CD4-positive, alpha-beta T cell treated with Interleukin-10 for 1 hour (primary cell): ENCODE results near the gene CSTB.
A peak's percentile ranks its signal among the peaks of the same experiment; 100 is the strongest.

Source experiments
- DNase-seq: peaks from one replicate; pipeline ENCODE4 v3.0.0-alpha.2; 2020

CSTB gene

DNA sequence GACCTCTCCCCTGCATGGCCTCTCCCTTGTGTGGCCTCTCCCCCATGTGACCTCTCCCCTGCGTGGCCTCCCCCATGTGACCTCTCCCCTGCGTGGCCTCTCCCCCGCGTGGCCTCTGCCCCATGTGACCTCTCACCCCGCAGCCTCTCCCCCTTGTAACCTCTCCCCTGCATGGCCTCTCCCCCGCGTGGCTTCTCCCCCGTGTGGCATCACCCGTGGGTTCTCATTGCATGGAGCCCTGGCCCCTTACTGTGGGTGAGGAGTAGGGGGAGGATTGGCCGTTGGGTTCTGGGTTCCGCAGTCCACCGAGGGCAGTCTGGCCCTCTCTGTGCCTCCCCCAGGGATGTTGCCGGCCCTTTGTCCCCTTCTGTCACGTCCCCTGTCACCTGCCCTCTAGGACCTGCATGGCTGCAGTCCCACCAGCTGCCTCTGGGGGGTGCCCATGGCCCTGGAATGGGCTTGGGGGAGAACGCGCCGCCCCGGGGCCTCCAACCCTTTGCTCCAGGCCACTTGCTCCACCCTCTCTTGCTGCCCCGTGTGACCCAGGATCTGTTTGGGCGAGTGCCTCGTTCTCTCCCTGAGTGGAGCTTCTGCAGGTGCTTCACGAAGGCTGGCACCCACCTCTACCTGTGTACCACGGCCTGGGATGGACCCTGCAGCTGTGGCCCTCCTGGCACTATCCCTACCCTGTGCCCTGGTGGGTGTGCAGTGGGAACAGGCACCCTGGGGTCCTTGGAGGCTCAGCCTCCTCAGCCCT lies 34.6 kb upstream of the CSTB start:
- peak; percentile 86 for DNase-seq

DNA sequence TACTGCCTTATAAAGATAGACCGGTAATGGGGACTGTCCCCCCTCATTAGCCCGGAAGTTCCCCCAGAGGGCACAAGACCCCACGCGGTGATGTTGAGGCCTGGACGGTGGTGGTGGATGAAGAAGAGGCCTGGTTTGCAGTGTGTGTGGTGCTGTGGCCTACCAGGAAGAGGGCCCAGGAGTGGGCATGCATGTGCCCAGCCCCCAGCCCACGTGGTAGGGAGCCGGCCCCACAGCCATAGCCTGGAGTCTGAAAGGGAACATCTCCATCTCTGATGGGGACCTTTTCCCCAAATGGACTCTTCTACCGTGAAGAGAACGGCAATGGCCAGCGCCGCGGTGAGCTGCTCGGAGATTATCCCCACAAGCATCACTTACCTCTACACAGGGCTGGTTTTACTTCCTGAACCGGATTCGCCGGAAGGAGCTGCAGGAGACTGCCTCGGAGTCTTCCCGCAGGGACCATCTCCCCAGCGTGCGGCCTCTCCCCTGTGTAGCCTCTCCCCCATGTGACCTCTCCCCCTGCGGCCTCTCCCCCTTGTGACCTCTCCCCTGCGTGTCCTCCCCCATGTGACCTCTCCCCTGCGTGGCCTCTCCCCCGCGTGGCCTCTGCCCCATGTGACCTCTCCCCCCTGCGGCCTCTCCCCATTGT lies 33.9 kb upstream of the CSTB start:
- DNase-seq, result no peak

DNA sequence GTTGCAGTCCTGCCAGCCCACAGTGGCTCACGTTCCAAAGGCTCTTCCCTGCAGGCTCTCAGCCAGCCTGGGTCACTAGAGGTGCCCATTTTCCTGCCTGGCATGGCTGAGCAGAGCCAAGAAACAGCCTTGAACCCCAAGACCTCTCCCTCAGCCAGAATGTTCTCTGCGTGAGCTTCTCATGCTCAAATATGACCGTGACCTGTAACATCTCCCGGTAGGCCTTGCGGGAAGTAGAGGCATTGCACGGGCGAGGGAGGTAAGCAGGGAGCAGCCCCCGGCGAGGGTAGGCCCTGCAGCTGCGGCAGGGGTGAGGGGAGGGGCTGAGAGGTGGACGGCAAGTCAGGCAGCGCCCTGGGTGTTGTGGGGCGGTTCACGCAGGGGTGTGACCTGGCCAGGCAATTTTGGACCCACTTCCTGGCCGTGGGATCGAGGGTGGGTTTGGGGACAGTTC lies 33.3 kb upstream of the CSTB start:
- no peak for DNase-seq

DNA sequence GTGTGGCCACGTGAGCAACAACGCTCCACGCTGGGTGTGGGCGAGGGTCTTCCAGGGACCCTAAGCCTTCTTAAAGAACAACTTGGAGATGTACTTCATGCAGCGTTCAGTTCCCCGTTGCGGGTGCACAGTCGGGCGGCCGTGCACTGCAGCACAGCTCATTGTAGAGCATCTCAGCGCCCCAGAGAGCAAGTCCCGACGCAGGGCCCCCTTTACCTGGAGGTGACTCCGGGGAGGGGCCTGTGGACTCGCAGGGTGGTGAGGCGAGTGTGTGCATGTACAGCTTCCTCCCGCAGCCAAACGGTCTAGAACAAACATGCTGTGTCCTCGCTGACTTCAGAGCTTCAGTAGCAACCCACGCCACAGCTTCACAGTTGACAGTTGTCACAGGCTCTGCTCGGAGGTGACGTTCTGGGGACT lies 32.7 kb upstream of the CSTB start:
- no peak for DNase-seq

DNA sequence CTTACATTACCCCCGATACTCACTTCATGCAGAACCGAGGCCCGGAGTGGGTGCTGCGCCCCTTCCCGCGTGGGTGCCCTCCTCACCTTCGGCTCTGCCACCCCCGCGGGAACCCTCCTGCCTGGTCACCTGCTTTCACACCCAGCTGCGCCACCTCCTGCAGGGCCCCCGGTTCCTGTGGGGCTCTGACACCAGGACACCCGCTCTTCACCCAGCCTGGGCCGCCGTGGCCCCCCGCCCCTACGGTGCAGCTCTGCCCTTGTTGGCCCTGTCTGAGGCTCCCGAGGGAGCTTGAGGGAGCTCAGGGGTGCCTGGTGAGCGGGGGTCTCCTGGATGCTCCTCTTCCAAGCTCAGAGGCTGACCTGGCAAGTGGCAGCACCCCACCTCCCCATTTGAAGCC lies 32.3 kb upstream of the CSTB start:
- no peak for DNase-seq

DNA sequence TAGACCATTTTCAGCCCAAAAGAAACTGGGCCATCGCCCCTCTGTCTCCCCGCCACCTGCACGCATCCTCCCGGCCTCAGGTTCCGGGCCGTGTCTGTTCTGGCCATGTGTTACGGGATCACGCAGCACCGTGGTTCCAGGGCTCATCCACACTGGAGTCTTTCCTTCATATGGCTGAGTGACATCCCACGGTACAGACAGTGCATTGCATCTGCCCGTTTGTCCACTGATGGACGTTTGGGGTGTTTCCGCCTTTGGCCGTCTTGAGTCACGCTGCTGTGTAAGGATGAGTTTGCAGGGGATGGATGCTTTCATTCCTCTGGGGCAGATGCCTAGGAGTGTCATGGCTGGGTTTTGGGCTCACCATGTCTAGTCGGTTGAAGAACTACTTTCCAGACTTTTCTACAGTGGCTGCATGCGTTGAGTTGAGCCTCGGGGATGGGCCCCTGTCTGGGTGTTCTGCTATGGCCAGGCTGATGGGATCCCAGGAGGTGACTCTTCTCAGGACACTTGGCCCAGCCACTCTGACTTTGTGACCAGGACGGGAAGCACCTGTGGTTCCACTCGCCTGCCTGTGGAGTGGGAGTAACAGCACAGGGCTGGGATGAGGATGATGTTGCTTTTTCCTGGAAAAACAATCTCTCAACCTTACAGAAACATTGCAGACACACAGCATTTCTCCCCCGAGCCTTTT lies 30.1 kb upstream of the CSTB start:
- DNase-seq, result no peak

DNA sequence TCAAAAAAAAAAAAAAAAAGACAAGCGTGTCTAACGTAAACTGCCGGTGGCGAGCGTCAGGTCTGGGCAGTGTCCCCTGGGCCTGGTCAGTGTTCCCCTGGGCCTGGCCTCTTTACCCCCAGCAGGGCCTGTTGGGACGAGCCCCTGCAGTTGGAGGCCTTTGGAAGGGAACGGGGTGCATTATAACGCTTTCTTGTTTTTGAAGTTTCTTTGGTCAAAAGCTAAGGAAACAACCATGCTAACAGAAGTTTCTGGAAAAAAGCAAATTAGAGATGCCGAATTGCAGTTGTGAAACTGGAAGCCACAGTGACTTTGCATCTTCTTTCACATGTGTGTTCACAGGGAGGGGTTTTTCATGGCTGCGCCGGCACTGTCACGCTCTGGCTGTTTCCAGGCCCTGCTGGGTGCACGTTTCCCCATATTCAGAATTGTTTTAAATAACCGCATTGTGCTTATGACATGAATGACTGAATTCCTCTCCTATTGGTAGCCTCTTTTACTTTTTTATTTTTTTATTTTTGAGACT lies 29.2 kb upstream of the CSTB start:
- DNase-seq, result peak; percentile 22

DNA sequence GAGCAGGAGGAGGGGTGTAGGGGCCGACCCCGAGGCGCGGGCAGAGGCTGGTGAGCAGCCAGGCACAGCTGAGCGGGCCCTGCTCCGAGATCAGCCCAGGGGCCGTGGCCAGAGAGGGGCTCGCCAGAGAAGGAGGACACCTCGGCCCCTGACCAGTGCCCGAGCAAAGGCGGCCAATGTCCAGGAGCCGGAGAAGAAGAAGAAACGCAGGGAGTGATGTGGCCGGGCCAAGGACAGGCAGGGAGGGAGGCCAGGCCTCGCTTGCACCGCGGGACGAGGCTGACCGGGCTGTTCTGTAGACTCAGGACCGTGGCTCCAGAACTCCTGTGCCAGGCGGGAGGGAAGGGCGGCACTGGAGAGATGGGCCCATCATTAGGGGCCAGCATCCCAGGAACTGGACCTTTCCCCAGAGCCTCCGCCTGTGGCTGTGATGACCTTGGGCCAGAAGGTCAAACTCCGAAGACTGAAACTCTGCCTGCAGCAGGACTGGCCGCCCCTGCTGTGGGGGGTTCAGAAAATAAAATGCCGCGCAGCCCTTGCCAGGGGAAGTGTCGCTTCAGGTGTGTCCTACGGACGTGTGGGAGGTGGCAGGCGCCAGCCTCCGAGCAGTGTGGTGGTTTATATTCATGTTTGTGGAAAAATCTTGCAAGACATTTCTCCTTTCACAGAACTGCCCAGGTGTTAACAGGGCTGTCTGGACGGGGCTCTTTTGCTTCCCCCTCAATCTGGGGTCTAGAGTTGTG lies 27.6 kb upstream of the CSTB start:
- no peak for DNase-seq

DNA sequence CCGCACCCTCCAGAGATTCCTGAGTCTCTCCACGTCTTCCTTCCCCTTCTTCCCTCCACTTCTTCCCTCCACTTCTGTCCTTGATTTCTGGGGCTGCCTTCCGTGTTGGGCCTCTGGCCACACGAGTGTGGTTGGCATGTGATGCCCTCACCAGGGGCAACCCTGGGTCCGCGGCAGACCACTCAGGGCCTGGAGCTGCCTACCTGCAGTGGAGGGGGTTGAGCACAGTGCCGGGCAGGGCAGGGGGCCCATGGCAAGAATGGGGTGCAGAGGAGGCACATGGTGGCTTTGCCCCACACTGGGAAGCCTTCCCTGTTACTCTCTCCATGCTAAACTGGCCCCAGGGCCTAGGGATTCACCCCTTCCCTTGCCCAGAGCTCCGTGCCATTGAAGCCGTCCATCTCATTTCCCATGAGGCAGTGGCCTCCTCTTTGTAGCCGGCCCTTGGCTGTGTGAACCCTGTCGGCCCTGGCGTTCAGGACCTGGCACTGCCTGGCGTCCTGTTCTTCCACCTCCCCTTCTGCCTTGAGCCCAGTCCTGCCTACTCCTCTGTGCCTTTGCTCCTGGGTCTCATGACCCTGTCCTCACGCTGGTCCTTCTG lies 26.7 kb upstream of the CSTB start:
- DNase-seq, result no peak

DNA sequence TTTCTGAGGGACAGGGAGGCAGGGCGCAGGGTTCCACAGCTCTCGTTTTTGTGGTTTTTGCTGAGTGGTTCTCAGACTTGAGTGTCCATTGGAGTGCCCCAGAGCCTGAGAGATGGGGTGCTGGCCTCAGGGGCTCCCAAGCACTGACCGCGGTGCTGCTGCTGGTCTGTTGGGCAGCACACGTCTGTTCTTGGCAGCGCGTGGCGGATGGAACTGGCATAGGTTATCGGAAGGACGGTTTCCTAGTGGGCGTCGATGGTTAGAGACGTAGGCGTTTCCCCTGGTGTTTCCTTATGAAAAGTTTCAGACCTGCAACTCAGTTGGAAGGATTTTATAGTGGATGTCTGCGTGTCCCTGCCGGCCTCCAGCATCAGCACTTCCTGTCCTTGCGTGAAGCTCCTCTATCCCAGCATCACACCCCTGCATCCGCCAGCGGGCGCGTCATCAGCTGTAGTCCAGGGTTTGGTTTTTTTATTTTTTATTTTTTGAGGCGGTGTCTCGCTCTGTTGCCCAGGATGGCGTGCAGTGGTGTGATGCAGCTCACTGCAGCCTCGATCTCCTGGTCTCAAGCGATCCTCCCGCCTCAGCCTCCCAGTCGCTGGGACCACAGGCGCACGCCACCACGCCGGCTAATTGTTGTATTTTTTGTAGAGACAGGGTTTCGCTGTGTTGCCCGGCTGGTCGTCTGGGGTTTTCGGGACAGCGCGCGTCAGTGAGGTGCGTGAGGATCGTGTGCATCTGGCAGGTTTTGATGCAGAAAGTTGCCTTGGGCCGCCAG lies 25.1 kb upstream of the CSTB start:
- no peak for DNase-seq

DNA sequence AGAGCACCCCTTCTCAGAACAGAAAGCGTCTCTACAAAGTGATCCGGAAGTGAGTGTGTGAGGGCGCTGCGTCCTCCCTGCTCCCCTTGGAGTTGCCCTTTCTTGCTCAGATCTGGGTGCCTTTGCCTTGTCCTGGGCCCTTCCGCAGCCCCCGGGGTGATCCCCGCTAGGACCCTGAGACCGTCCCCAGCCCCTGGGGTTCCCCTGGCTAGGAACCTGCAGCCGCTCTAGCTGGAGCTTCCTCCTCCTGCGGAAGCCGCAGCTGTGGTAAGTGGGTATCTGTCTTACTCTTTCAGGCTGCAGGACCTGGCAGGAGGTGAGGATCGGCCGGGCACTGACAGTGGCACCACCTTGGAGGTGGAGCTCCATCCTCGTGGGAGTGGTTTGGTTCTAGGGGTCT lies 24.5 kb upstream of the CSTB start:
- DNase-seq, result no peak

DNA sequence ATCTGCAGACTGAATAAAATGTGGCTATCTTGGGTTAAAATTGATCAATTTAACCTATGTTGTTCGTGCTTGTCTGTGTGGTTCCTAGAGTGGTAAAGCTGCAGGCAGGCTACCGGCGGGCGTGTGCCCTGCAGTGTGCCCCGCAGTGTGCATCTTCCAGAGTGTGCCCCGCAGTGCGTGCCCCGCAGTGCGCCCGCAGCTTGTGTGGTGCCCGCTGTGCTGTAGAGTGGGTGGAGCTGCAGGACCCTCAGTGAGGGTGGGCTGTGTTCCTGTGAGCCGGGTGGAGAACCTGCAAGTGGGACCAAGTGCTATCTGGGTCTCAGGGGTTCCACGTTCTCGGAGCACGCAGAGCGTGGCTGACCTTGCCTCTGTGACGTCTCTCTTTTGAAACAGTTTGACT lies 24.0 kb upstream of the CSTB start:
- no peak for DNase-seq

DNA sequence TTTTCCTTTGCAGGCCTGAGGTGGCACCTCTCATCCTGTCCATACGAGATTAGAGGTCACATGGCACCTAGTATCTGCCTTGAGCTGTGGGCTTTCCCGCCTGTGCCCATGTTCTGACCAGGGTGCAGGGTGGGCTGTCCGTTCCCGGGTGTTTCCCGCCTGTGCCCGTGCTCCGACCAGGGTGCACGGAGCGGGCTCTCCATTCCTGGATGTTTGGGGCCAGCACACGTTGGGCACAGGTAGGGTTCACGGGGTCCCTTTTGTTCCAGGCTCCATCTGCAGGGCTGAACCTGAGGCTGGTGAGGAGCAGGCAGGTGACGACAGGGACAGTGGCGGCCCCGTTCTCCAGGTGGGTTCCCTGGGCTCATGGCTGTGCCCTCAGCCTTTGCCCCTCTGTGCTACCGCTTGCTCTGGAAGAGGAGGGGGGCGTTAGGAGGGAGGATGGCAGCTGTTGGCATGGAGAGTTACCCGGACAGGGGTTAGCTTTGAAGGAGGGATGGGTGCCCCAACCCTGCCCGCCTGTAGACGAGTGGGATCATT lies 23.3 kb upstream of the CSTB start:
- no peak for DNase-seq

DNA sequence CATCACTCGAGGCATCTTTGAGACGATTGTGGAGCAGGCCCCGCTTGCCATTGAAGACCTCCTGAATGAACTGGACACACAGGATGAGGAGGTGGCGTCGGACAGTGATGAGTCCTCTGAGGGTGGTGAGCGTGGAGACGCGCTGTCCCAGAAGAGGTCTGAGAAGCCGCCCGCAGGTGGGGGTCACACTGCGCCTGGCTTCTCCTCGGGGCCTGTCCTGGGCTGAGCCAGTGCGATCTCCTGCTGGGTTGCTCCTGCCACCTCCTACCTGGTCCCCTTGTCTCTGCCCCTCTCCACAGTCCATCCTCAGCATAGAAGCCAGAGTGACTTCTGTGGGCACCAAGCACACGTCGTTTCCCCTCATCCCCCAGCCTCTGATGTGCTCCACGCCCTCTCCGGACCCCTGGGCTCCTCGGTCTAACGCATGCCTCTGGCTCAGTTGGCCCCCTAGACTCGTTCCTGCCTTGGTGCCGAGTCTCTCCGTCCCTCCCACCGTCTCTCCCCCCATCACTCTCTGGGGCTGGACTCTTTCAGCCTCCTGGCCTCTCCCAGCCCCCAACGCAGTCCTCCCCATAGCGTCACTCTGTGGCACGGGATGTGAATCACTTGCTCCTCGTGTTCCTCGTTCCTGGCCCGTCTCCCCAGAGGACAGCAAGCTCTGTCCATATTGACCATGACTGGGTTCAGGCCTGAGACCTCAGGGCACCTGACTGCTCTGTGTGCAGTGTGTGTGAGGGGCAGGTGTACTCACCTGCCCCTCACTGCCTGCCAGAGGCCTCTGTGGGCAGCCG lies 22.0 kb upstream of the CSTB start:
- DNase-seq, result no peak

DNA sequence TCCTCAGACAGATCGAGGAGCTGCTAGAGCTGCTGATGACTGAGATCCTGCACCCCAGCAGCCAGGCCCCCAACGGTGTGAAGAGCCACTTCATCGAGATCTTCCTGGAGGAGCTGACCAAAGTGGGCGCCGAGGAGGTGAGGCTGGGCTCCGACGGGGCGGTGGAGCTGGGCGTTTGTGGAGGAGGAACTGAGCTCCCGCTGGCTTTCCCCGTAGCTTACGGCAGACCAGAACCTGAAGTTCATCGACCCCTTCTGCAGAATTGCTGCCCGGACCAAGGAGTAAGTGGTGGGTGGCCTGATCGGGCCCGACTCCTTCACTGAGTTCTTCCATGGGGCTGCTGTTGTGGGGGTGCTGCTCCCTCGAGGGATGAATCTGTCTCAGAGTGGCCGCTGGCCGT lies 21.3 kb upstream of the CSTB start:
- no peak for DNase-seq

DNA sequence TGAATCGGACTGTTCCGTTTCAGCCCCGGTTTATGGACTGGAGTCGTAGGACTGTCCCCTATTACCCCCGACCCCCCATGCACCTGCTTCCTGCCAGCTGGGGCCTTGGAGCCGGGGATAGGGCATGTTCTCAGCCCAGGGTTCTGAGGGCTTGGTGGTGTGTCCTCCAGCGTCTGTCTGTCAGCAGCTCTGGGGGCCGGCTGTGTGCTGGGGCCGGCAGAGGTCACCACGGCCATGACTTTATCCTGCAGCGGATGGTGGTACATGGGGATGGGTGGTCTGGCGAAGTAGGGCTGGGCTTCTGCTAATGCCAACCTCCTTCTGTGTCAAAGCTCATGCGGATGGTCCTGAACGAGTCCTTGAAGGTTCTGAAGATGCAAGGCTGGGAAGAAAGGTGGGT lies 18.7 kb upstream of the CSTB start:
- DNase-seq, result no peak

DNA sequence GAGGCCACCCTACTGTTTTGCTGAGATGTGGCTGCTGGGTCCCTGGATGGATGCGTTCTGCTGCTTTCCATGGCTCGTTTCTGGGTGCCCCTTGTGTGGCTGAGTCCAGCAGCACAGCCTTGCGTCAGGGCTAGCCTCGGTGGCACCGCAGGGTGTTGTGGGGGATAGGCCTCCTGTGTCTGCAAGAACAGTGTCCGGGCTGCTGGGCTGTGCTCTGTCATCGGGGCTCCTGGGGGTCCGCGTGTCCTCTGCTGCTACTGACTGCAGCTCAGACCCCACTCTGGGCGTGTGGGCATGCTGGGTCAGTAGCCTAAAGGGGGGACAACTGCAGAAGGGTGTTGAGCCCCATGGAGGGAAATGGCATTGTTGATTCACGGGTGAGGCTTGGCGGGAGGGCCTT lies 18.2 kb upstream of the CSTB start:
- no peak for DNase-seq

DNA sequence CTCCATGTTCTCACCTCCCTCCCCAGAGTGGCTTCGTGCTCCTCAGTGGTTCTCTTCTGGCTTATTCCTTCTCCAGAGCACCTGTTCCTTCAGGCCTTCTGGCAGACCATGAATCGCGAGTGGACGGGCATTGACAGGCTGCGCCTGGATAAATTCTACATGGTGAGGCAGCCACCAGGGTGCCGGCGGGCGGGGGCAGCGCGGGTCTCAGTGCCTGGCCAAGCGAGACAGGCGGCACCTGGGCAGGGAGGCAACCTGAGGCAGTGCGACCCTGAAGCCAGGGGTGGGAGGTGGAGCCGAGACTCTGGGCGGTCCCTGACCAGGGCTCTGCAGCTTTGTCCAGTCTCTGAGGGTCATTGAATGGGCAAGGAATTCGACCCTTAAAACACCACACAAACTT lies 17.1 kb upstream of the CSTB start:
- no peak for DNase-seq

DNA sequence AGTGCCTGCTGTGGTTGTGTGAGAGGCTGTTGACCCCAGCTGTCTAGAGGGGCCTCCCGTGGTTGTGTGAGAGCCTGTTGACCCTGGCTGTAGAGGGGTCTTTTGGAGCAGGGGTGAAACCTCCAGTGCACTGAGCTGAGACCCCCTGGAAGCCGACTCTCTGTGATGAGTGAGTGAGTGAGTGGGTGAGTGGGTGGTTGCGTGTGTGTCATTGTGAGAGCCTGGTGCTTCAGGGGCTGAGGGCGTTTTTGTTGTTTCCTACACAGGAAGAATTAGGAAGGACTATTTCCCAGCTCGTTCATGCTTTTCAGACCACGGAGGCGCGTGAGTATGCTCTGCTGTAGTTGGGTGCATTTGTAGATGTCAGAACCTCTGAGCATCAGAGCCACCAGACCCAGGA lies 16.3 kb upstream of the CSTB start:
- no peak for DNase-seq

DNA sequence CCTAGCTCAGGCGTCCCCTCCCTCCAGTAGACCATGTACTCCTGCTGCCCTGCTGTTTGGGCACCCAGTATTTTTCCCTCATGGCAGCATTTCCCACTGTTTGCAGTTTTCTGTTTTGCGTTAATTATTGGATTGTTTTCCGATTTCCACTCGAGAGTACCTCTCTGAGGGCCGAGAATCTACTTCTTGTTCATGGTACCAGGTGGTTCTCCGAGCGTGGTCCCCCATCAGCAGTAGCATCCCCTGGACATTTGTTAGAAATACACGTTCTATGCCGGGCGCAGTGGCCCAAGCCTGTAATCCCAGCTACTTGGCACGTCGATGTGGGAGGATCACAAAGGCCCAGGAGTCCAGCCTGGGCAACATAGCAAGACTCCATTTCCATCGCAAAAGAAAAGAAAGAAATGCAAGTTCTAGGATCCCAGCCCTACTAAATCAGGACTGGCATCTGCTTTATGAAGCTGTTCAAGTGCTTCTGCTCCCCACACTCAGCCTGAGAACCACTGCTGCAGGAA lies 14.0 kb upstream of the CSTB start:
- no peak for DNase-seq
